Measurements from ENCODE around the gene PRMT2.

PRMT2 gene

GRCh38 chr21:46604329-46604974 is 31.0 kb upstream of the PRMT2 start:
- Histone ChIP-seq H3K36me3 (ENCODE audit: low read length) (no peaks in the 10 kb centered on the region), H4K20me1 (ENCODE audit: low read depth, low read length) (no peaks in the 10 kb centered on the region), H2AFZ (ENCODE audit: low read depth, low read length, severe bottlenecking) (no peak overlapping the region), H3K79me2 (ENCODE audit: insufficient read depth, low read length) (no peaks in the 10 kb centered on the region), H3K4me2 (ENCODE audit: low read depth, low read length, poor library complexity, severe bottlenecking) (no peak overlapping the region), H3K4me3 (ENCODE audit: insufficient read depth, low read length, poor library complexity, severe bottlenecking) (no peak overlapping the region), H3K9ac (ENCODE audit: low read length) (no peak overlapping the region), H3K9me3 (ENCODE audit: insufficient read depth, low read length) (no peaks in the 10 kb centered on the region), H3K27ac (ENCODE audit: low read depth, low read length) (no peak overlapping the region), H3K27me3 (ENCODE audit: low read length) (no peaks in the 10 kb centered on the region), H3F3A (ENCODE audit: insufficient read depth) (no peaks in the 10 kb centered on the region), H3K9me2 (replicated peaks; ENCODE audit: insufficient read depth, low read length) (no peaks in the 10 kb centered on the region)
- TF ChIP-seq CTCF (IDR thresholded peaks at IDR 0.05; ENCODE audit: insufficient read depth, low read length, poor library complexity, severe bottlenecking) = no peak
- no peak for TF ChIP-seq EZH2phosphoT487 (conservative IDR thresholded peaks at IDR 0.05; ENCODE audit: low read length)

- Histone ChIP-seq H3K27me3 (ENCODE audit: low read length) (no peaks in the 10 kb centered on the region), H3K9ac (ENCODE audit: low read length) (no peak within 1 kb of the TSS), H3K27ac (ENCODE audit: low read depth, low read length) (no peak within 1 kb of the TSS), H3K9me2 (replicated peaks; ENCODE audit: insufficient read depth, low read length) (no peaks in the 10 kb centered on the region), H3K79me2 (ENCODE audit: insufficient read depth, low read length) (no peaks in the 10 kb centered on the region), H3K9me3 (ENCODE audit: insufficient read depth, low read length) (no peaks in the 10 kb centered on the region), H3K4me3 (ENCODE audit: insufficient read depth, low read length, poor library complexity, severe bottlenecking) (no peak within 1 kb of the TSS), H2AFZ (ENCODE audit: low read depth, low read length, severe bottlenecking) (no peak within 1 kb of the TSS), H3K4me2 (ENCODE audit: low read depth, low read length, poor library complexity, severe bottlenecking) (no peak within 1 kb of the TSS), H3K36me3 (ENCODE audit: low read length) (no peaks in the 10 kb centered on the region), H4K20me1 (ENCODE audit: low read depth, low read length) (no peaks in the 10 kb centered on the region), H3F3A (ENCODE audit: insufficient read depth) (no peaks in the 10 kb centered on the region)
- TF ChIP-seq CTCF (IDR thresholded peaks at IDR 0.05; ENCODE audit: insufficient read depth, low read length, poor library complexity, severe bottlenecking) = no peak
- no peak for TF ChIP-seq EZH2phosphoT487 (conservative IDR thresholded peaks at IDR 0.05; ENCODE audit: low read length)
Observed at GRCh38 chr21:46604975-46605766, 30.3 kb upstream of the PRMT2 start, which contains the start of gene S100B. Gene S100B, minus strand, starts transcription at chr21:46605082. Its CDS starts 2,667 bp downstream, at chr21:46602415.

- no peaks in the 10 kb centered on the region for H3K27me3 ChIP-seq (ENCODE audit: low read length)
- H3K9ac ChIP-seq (ENCODE audit: low read length) = no peak overlapping the region
- no peaks in the 10 kb centered on the region for H3K9me3 ChIP-seq (ENCODE audit: insufficient read depth, low read length)
- H3K79me2 ChIP-seq (ENCODE audit: insufficient read depth, low read length) = no peaks in the 10 kb centered on the region
- H3K9me2 ChIP-seq (replicated peaks; ENCODE audit: insufficient read depth, low read length) = no peaks in the 10 kb centered on the region
- no peak overlapping the region for H3K4me3 ChIP-seq (ENCODE audit: insufficient read depth, low read length, poor library complexity, severe bottlenecking)
- no peaks in the 10 kb centered on the region for H4K20me1 ChIP-seq (ENCODE audit: low read depth, low read length)
- H3K27ac ChIP-seq (ENCODE audit: low read depth, low read length) = no peak overlapping the region
- no peak overlapping the region for H2AFZ ChIP-seq (ENCODE audit: low read depth, low read length, severe bottlenecking)
- H3F3A ChIP-seq (ENCODE audit: insufficient read depth) = no peaks in the 10 kb centered on the region
- H3K36me3 ChIP-seq (ENCODE audit: low read length) = no peaks in the 10 kb centered on the region
- no peak overlapping the region for H3K4me2 ChIP-seq (ENCODE audit: low read depth, low read length, poor library complexity, severe bottlenecking)
- TF ChIP-seq CTCF (IDR thresholded peaks at IDR 0.05; ENCODE audit: insufficient read depth, low read length, poor library complexity, severe bottlenecking) (no peak), EZH2phosphoT487 (conservative IDR thresholded peaks at IDR 0.05; ENCODE audit: low read length) (no peak)
Observed at GRCh38 chr21:46605767-46606426, 29.6 kb upstream of the PRMT2 start.

Data from SU-DHL-6 (cell line).